Left kidney (tissue), 2 donors: ENCODE measurements around the gene PIK3R6. TPM values are rescaled to one million over a fixed set of nuclear protein-coding genes. Genes with fewer than 3 reads are reported as not detected.
"Not testable (repeated sequence)": the region's sequence is repeated elsewhere in the genome, so short reads cannot be mapped to it uniquely, and the experiment has no call there.

Experiments used
- DNase-seq: peaks from one replicate; pipeline ENCODE4 v3.0.0-alpha.2; 2013
- polyA plus RNA-seq: library from polyadenylated mRNA; unstranded; fragments of 120-200 nt; gene quantifications from one replicate; pipeline ENCODE4 v1.2.1, GENCODE V29; 2013; ENCODE audit not compliant: insufficient read length

Gene PIK3R6
- polyA plus RNA-seq, 1 donor = 0.85 TPM

DNA sequence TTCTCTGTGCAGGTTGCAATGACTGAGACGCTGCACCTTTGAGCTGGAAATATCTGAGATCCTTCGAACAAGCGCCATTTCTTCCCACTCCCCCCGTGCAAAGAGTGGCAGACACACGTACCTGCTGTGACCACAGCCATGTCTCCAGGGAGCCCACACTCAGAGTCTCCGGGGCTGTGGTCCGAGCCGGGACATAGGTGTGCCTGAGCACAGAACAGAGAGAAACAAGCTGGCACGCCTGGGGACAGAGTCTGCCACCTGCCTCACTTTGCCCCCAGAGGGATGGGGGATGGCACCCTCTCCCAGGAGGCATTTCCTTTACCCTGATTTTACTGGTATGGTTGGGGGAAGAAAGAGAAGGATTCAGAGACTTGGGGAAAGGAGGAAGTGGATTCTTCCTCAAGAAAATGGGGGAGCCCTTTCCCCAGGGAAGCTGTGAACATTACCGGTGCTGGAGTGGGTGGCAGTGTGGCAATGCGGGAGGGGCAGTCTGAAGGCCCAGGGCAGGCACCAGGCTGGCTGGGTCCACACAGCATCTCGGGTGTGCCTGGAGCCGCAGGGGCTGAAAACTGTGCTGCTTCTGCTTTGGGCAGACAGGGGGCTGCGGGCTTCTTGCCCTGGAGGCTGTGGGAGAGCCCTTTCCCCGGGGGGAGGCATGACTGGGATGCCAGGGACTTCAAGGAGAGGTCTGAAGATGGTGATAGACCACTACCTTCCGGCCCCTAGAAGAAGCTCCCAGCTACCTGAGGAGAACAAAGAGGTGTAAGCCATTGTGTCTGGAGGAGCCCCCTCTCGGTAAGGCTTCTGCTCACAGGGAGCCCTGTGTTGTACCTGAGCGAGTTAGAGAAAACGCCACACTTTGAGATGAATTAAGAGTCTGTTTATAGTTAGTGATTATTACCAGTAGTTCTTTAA, 6.6 kb upstream of the PIK3R6 start:
- DNase-seq = no peak

DNA sequence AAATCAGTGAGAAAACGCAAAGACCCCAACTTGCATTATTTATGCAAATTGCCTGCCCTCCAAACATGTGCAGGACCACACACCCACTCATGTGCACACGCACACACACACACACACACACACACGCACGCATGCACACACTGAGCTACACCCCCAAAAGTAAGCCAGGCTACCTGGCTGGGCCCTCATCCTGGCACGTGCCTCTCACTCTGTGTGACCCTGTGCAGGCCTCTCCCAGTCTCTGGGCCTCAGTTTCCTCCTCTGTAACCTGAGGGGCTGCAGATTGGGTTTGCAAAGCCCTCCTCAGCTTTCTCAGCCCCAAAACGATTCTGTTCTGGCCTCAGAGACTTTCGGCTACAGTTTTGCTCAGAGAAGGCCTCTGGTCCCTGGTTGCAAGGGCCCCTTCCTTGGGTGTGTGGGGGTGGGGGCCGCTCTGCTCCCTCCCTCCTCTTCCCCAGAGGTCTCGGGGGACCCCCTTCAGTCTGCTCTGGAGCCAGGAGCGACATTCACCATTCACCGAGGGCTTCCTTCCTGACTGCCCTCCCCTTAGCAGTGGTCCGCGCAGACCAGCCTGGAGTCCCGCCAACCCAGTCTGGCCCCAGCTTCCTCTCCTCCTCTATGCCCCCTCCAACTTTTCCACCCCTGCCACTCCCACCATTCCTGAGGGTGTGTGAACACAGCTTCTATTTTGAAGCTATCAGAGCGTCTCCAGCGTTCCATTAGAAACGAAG, 5.4 kb upstream of the PIK3R6 start:
- no peak for DNase-seq

DNA sequence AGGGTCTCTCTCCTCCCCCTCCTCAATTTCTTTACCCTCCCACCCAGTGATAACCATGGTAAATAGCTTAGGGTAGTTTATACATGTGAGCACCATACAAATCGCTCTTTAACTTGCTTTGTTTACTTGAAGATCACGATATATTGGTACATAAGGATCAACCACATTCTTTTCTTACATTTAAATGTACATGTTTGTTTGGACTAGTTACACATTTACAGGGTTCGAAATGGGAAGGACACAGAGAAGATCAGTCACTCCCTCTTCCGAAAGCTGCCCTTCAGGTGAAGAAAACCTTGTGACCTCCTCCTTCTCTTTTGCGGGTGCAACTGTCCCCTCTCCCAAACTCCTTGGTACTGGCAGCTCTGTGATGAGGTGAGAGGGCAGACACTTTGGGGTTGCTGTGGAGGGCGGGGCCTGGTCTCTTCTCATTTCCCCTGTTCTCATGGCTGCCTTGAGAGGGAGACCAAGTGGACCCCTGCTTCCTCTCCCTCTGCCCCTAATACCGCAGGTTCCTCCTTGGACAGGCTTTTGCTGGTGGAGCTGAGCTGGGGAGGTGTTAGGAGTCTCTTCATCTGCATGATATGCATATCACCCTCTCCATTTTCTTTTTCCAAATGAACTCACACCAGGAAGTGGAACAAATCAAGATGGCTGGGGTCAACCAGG, 4.7 kb upstream of the PIK3R6 start:
- no peak for DNase-seq

DNA sequence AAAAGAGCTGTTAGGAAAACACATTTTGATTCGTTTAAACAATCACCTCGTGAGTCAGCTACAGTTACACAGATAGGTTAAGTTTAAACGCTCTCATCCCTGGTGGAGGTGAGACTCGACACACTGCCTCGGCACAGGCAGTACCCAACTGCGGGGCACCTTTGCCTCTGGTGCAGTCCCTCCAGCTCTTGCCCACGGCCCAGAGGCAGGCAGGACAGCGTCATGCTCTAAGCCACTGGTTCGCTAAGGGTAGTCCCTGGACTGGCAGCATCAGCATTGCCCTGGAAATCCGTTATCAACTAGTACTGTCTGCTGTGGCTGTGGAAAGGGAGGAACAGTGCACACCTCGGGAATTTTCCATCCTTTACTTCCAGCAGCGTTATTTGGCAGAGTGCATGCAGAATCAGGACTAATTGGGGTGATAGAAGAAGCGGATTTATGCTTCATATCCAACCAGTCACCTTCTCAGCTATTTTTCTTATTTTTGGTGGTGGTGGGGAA, 3.7 kb upstream of the PIK3R6 start:
- DNase-seq = no peak

GRCh38 chr17:8870406-8871040, 3.0 kb upstream of the PIK3R6 start:
- no peak for DNase-seq

DNA sequence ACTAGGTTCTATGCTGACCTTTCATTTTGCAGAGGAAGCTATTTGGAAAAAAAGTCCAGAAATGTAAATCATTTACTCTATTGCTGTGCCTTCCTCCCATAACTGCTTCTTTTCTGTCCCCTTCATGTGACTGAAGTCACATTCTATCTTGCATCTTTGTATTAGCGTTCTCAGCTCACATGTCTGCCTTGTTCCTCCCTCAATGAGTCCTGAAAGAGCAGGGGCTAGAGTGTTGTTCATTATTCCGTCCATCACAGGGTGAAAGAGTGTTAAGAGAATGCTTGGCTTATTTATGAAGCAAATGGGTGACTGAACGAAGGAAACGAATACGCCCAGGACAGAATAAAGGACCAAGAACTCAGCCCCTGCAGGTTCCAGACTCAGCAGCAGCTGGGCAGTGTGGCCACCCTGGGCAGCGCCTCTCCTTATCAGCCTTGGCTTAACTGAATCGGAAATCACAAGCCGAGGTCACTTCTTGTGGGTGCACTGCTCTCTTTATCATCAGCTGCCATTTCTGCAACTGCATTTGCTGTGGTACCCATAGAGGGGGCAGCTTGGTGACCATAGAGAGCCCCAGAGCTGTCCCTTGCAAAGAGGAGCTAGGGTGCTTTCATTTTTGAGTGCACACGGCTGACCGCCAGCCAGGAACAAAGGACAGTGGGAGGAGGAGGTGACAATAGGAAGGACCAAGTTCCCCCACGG, 1.8 kb upstream of the PIK3R6 start:
- no peak for DNase-seq

DNA sequence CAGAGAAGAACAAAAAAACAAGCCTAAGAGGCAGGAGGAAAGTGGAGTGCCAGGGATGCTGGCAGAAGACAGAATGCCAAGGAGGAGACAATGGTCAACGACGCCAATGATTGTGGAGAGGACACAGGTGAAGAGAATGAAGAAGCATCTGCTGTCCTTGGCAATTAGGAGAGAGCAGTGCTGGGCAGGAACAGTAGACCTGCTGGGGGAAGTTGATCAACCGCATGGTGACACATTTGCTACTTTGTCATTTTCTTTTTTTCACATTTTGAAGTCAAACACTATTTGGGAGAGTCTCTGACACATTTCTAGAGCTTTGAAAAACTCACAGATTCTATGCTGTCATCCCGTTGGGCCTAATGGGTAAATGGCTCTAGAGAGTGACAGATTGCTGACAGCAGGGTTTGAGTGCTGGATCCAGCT, 1.1 kb upstream of the PIK3R6 start:
- no peak for DNase-seq

DNA sequence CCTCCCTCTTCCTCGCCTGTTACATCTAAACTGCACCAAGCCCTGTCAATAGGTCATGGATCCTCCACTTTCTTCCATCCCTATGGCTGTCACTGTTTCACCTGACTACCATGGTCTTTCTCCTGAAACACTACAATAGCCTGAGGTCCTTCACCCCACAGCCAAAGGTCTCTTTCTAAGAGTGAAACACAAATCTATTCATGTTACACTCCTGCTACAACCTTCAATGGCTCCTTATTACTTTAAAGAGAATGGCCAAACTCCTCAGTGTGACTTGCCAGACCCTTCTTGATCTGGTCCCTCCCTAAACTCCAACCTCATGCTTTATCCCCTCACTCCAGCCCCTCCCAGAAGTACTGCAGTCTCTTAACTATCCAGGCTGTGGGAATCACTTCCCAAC, 618 bp upstream of the PIK3R6 start:
- no peak for DNase-seq

GRCh38 chr17:8865811-8866210, 1.7 kb downstream of the PIK3R6 start:
- DNase-seq = no peak

DNA sequence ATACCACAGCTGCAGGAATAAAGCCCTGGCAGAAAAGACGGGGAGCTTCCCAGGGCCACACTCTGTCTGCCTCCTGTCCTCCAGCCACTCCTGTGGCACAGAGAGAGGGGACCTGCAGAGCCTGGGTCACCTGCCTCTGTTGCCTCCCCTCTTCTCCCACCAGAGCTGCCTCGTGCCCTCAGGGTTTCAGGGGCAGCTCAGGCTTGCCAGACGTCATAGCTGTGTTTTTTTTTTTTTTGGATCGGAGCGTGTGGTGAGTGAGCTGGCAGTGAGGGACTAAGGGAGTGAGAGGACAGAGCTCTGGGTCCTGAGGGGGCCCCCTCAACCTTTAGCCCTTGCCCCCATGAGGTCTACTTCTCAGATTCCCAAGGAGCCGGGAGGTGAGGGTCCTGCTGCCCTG, 2.1 kb downstream of the PIK3R6 start:
- no peak for DNase-seq

DNA sequence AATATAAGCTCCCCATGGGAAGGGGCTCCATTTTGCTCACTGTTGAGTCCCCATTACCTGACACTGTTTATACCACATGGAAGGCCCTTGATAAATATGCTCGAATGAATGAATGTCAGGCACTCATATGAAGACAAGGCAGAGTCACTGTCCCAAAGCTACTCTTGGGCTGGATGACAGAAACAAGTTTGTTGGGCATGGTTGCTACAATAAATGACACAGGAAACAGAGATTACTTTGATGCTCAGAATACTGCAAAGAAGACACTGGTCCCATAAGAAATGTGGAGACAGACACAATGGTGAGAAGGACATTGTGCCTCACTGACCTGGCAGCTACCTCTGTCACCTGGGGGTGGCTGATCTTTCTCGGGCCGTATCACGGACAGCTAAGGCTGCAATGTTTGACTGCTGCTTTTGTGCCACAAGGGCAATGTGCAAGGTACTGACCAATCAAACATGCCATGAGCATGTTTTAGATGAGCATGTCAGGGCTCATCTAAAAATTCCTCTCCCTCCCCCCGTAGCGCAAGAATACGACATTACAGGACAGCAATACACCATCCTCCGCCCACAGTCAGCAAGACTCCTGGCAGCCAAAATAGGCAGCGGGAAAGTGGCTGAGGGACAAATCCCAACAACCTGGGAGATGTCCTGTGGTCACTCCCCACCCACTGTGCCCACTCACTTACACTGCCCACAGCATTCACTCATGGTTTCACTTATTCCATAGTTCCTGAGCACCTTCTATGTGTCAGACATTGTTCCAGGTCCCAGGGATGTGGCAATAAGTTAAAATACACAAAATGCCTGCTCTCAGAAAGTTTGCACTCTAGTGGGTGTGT, 5.0 kb downstream of the PIK3R6 start:
- DNase-seq = no peak

- no peak for DNase-seq
Observed at GRCh38 chr17:8861495-8862181, 5.8 kb downstream of the PIK3R6 start.

- no peak for DNase-seq
Observed at GRCh38 chr17:8859804-8860430, 7.6 kb downstream of the PIK3R6 start.

DNA sequence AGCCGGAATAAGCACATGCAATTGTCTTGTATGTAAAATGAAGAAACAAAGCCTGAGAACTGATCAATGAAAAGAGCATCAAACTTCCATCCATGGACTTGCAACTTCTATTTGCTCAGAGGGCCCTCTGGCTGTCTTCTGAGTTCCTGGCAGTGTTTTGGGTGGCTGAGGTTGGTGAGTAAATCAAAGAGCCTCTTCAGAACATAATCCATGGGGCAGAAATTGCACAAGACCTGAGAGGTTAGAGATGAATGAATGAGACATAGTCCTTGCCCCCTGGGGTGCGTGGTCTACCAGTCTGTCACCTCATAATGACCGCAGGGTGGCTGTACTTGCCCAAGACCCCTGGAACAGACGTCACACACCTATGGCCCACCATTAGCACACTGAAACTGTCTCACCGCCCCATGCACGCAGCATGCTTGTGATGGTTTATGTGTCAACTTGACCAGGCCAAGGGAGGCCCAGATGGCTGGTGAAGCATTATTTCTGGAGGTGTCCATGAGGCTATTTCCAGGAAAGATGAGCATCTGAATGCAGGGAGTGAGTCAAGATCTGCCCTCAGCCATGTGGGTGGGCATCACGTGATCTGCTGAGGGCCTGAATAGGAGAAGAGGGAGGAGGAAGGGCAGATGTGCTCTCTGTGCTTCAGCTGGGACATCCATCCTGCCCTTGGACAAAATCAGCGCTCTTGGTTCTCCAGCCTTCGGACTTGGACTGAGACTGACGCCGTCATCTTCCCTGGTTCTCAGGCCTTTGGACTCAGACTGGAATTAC, 8.3 kb downstream of the PIK3R6 start:
- DNase-seq = no peak

- no peak for DNase-seq
Observed at GRCh38 chr17:8857919-8858318, 9.6 kb downstream of the PIK3R6 start.

- no peak for DNase-seq
Observed at GRCh38 chr17:8856869-8857575, 10.5 kb downstream of the PIK3R6 start.

DNA sequence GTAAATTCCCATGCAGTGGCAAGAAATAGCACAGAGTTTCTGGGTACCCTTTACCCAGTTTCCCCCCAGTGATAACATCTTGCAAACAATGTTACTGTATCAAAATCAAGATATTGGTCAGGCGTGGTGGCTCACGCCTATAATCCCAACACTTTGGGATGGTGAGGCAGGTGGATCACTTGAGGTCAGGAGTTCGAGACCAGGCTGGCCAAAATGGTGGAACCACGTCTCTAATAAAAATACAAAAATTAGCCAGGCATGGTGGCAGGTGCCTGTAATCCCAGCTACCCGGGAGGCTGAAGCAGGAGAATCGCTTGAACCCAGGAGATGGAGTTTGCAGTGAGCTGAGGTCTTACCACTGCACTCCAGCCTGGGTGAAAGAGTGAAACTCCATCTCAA, 11.3 kb downstream of the PIK3R6 start:
- not testable (repeated sequence) for DNase-seq
